ENCODE data around the gene SPO11.

The SPO11 gene

DNA sequence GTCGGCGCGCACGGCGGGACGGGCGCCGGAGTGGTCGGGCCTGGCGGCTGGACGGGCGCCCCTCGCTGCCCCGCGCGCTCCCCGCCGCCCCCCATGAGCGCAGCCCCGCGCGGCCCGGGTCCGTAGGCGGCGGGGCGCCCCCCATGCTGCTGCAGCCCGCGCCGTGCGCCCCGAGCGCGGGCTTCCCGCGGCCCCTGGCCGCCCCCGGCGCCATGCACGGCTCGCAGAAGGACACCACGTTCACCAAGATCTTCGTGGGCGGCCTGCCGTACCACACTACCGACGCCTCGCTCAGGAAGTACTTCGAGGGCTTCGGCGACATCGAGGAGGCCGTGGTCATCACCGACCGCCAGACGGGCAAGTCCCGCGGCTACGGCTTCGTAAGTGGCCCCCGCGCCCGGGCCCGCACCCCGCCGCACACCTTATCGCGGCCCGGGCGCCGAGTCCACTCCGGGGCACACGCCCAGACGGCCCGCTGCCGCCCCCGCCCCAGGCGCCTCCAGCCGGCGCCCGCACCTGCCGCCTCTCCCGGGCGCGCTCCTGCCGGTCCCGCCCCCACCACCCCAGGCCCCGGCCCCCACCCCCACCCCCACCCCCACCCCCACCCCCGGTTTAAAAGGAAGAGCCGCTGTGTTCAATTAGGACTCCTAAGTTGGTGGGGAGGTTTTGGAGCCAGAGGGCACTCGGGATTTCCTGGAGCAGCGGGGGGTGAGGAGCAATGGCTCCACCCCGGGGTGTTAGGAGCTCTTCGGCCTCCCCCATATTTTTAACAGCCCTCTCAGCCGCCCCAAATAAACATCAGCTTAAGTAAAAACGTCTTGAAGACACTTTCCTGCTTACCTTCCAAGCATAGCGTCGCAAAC, 62.1 kb downstream of the SPO11 start:
- peak overlapping the region; percentile 74 for H3K4me3 ChIP-seq (ENCODE audit: low read depth, low read length)
- DNase-seq (ENCODE audit: low read depth) = peak; percentile 64
- peak; percentile 2 for TF ChIP-seq POLR2A (IDR thresholded peaks at IDR 0.05; ENCODE audit: extremely low read depth, insufficient read length)
- TF ChIP-seq, protein P1, sequence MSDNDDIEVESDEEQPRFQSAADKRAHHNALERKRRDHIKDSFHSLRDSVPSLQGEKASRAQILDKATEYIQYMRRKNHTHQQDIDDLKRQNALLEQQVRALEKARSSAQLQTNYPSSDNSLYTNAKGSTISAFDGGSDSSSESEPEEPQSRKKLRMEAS (IDR thresholded peaks at IDR 0.05; ENCODE audit: low read depth, low read length) = no peak

DNA sequence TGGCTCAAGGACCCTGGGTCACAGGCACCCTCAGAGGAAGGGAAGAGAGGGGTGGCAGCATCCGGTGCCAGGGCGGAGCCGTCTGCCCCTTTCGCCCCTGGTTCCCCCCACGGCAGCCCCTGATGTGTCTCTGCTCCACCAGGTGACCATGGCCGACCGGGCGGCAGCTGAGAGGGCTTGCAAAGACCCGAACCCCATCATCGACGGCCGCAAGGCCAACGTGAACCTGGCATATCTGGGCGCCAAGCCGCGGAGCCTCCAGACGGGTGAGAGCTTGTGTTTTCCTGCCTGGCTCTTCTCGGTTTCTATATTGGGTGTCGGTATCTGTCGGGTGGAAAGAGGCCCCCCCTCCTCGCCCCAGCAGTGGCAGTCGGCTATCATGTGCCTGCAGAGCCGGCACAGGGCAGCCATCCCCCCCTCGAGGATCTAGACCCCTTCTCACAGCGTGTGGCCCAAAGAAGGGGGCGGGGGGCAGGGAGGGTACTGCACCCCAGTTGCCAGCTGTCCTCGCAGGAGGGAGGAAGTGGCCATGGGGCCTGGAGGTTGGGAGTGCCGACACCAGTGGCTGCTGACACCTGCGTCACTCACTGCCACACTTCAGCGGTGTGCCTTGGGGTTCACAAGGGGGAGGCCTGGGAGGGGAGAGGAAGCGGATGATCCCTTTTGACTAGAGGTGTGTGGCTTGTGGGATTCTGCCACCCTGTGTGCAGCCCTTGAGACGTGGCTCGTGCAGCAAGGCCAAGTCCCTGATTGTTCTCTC, 63.1 kb downstream of the SPO11 start:
- DNase-seq (ENCODE audit: low read depth) = peak; percentile 42
- TF ChIP-seq, protein P2, sequence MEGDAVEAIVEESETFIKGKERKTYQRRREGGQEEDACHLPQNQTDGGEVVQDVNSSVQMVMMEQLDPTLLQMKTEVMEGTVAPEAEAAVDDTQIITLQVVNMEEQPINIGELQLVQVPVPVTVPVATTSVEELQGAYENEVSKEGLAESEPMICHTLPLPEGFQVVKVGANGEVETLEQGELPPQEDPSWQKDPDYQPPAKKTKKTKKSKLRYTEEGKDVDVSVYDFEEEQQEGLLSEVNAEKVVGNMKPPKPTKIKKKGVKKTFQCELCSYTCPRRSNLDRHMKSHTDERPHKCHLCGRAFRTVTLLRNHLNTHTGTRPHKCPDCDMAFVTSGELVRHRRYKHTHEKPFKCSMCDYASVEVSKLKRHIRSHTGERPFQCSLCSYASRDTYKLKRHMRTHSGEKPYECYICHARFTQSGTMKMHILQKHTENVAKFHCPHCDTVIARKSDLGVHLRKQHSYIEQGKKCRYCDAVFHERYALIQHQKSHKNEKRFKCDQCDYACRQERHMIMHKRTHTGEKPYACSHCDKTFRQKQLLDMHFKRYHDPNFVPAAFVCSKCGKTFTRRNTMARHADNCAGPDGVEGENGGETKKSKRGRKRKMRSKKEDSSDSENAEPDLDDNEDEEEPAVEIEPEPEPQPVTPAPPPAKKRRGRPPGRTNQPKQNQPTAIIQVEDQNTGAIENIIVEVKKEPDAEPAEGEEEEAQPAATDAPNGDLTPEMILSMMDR (IDR thresholded peaks at IDR 0.05; ENCODE audit: low read depth, low read length) = no peak
- TF ChIP-seq, protein P1 (IDR thresholded peaks at IDR 0.05; ENCODE audit: low read depth, low read length) = no peak
- TF ChIP-seq POLR2A (IDR thresholded peaks at IDR 0.05; ENCODE audit: extremely low read depth, insufficient read length) = no peak
- TF ChIP-seq MYC (IDR thresholded peaks at IDR 0.05; ENCODE audit: low read depth, low read length) = no peak
- peak overlapping the region; percentile 74 for H3K4me3 ChIP-seq (ENCODE audit: low read depth, low read length)
